Large intestine (tissue), 3 donors: ENCODE results near the gene CEMIP. TPM values are rescaled to one million over a fixed set of nuclear protein-coding genes. Genes with fewer than 3 reads are reported as not detected.
"Not testable (repeated sequence)": the region's sequence is repeated elsewhere in the genome, so short reads cannot be mapped to it uniquely, and the experiment has no call there.

ENCODE experiments used
- DNase-seq, 2 donors: peaks; one replicate each; pipeline versions ENCODE4 v3.0.0 to v3.0.0-alpha.2; 2013
- H3K27ac ChIP-seq: one replicate; pipeline ENCODE4 v1.5.1; 2013; ENCODE audit warnings: low read length
- H3K27me3 ChIP-seq: 2 replicates; pipeline ENCODE4 v1.6.1; 2013; ENCODE audit warnings: low read length; ENCODE audit not compliant: control insufficient read depth, insufficient read depth
- H3K36me3 ChIP-seq: 2 replicates; pipeline ENCODE4 v1.6.1; 2013; ENCODE audit warnings: low read length; ENCODE audit not compliant: control insufficient read depth, insufficient read depth
- H3K4me1 ChIP-seq: one replicate; pipeline ENCODE4 v1.6.1; 2013; ENCODE audit warnings: low read length; ENCODE audit not compliant: control insufficient read depth, insufficient read depth
- H3K4me3 ChIP-seq: one replicate; pipeline ENCODE4 v1.5.1; 2013; ENCODE audit warnings: low read length
- H3K9me3 ChIP-seq: one replicate; pipeline ENCODE4 v1.6.1; 2013; ENCODE audit warnings: mild to moderate bottlenecking, low read depth, low read length, moderate library complexity; ENCODE audit not compliant: control insufficient read depth
- WGBS: methylation state at CpG from one replicate; pipeline ENCODE4 v1.1.5; 2013; ENCODE audit warnings: low lambda C conversion rate; ENCODE audit not compliant: insufficient coverage; 5-methylcytosine and 5-hydroxymethylcytosine counted together
- polyA plus RNA-seq: library from polyadenylated mRNA; unstranded; fragments of 120-200 nt; gene quantifications from one replicate; pipeline ENCODE4 v1.2.1, GENCODE V29; 2013

The CEMIP gene
- polyA plus RNA-seq, 1 donor = 2.5 TPM

GRCh38 chr15:80946576-80946975 lies 167.4 kb downstream of the CEMIP start:
- no peaks in the 10 kb centered on the region for H3K9me3 ChIP-seq
- H3K4me1 ChIP-seq = no peaks in the 10 kb centered on the region
- no peak overlapping the region for H3K4me3 ChIP-seq
- no CpG with 5 or more reads among the region's 8 CpGs for WGBS
- peaks cover 63% of the 10 kb centered on the region for H3K36me3 ChIP-seq
- H3K27ac ChIP-seq = no peak overlapping the region
- H3K27me3 ChIP-seq = no peaks in the 10 kb centered on the region
- DNase-seq = no peak

GRCh38 chr15:80948651-80949292 lies 169.6 kb downstream of the CEMIP start:
- Histone ChIP-seq H3K4me1 (no peaks in the 10 kb centered on the region), H3K27me3 (no peaks in the 10 kb centered on the region), H3K36me3 (peaks cover 55% of the 10 kb centered on the region), H3K27ac (no peak overlapping the region), H3K9me3 (no peaks in the 10 kb centered on the region), H3K4me3 (no peak overlapping the region)
- DNase-seq = no peak
- WGBS = no CpG with 5 or more reads among the region's 13 CpGs

- Histone ChIP-seq H3K27me3 (no peaks in the 10 kb centered on the region), H3K9me3 (no peaks in the 10 kb centered on the region), H3K36me3 (peaks cover 55% of the 10 kb centered on the region), H3K4me3 (no peak overlapping the region), H3K4me1 (no peaks in the 10 kb centered on the region), H3K27ac (no peak overlapping the region)
- WGBS = no CpG with 5 or more reads among the region's 4 CpGs
- no peak for DNase-seq
These were observed 170.6 kb downstream of the CEMIP start for GRCh38 chr15:80949756-80950155.

- DNase-seq = no peak
- H3K4me3 ChIP-seq = no peak overlapping the region
- no peaks in the 10 kb centered on the region for H3K9me3 ChIP-seq
- H3K4me1 ChIP-seq = no peaks in the 10 kb centered on the region
- H3K27ac ChIP-seq = no peak overlapping the region
- WGBS = 100% methylated on average over 2 of the region's 8 CpGs
- H3K36me3 ChIP-seq = peaks cover 55% of the 10 kb centered on the region
- no peaks in the 10 kb centered on the region for H3K27me3 ChIP-seq
These were observed 171.3 kb downstream of the CEMIP start for GRCh38 chr15:80950291-80951078.

GRCh38 chr15:80951941-80952340 lies 172.8 kb downstream of the CEMIP start:
- Histone ChIP-seq H3K4me3 (no peak overlapping the region), H3K27me3 (no peaks in the 10 kb centered on the region), H3K4me1 (no peaks in the 10 kb centered on the region), H3K27ac (no peak overlapping the region), H3K36me3 (peaks cover 44% of the 10 kb centered on the region), H3K9me3 (no peaks in the 10 kb centered on the region)
- no CpG with 5 or more reads among the region's 5 CpGs for WGBS
- no peak for DNase-seq

- DNase-seq = no peak
- Histone ChIP-seq H3K27ac (no peak overlapping the region), H3K36me3 (peaks cover 31% of the 10 kb centered on the region), H3K9me3 (no peaks in the 10 kb centered on the region), H3K4me1 (no peaks in the 10 kb centered on the region), H3K27me3 (no peaks in the 10 kb centered on the region), H3K4me3 (no peak overlapping the region)
- 96% methylated on average over 4 of the region's 12 CpGs for WGBS
These were observed 174.1 kb downstream of the CEMIP start for GRCh38 chr15:80953001-80953952.

- no CpG with 5 or more reads among the region's 9 CpGs for WGBS
- no peak overlapping the region for H3K27ac ChIP-seq
- no peaks in the 10 kb centered on the region for H3K27me3 ChIP-seq
- no peak overlapping the region for H3K4me3 ChIP-seq
- DNase-seq = no peak
- H3K36me3 ChIP-seq = peaks cover 28% of the 10 kb centered on the region
- no peaks in the 10 kb centered on the region for H3K9me3 ChIP-seq
- no peaks in the 10 kb centered on the region for H3K4me1 ChIP-seq
These were observed 175.0 kb downstream of the CEMIP start for GRCh38 chr15:80953953-80954778.

DNA sequence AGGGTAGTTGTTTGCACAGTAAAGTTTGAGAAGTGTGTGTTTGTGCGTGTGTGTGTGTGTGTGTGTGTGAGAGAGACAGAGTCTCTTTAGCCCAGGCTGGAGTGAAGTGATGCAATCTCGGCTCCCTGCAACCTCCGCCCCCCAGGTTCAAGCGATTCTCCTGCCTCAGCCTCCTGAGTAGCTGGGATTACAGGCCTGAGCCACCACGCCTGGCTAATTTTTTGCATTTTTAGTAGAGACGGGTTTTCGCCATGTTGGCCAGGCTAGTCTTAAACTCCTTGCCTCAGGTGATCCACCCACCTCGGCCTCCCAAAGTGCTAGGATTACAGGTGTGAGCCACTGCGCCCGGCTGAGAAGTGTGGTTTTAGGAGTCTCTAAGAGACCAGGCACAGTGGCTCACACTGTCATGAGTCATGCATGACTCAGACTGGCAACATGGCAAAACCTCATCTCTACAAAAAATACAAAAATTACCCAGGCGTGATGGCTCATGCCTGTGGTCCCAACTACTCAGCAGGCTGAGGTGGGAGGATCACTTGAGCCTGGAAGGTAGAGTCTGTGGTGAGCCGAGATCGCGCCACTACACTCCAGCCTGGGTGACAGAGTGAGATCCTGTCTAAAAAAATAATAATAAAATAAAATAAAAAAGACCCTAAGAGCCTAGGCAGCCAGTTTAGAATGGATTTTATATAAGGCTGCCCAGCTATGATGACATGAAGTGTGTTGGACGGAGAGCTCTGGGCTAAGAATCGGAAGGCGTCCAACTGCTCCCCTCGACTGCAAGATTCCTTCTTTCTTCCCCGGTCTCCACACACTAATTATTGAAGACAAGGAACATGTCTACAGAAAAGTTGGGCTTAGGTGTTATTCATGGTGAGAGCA lies 176.6 kb downstream of the CEMIP start:
- H3K27me3 ChIP-seq, DNase-seq, H3K4me1 ChIP-seq, H3K4me3 ChIP-seq, H3K27ac ChIP-seq, H3K9me3 ChIP-seq: not testable (repeated sequence)
- H3K36me3 ChIP-seq = peaks cover 19% of the 10 kb centered on the region
- WGBS = 93% methylated on average over 4 of the region's 19 CpGs

- no CpG with 5 or more reads among the region's 2 CpGs for WGBS
- Histone ChIP-seq H3K36me3 (peaks cover 12% of the 10 kb centered on the region), H3K27ac (no peak overlapping the region), H3K4me1 (no peaks in the 10 kb centered on the region), H3K9me3 (no peaks in the 10 kb centered on the region), H3K27me3 (no peaks in the 10 kb centered on the region), H3K4me3 (no peak overlapping the region)
- no peak for DNase-seq
These were observed 178.4 kb downstream of the CEMIP start for GRCh38 chr15:80957556-80957955.
